ENCODE results near the gene BAAT.

The BAAT gene

GRCh38 chr9:101398068-101398929, 13.5 kb upstream of the BAAT start, which contains the start of the genes MRPL50 and ZNF189:
MRPL50 (minus strand) TSS chr9:101398618; CDS start chr9:101398592, 26 bp downstream.
ZNF189 (plus strand) TSS chr9:101398851; CDS start chr9:101399157, 306 bp downstream.
- DNase-seq: peak; percentile 97

- no peak for DNase-seq
Measured at GRCh38 chr9:101397746-101398067, 12.9 kb upstream of the BAAT start.

DNA sequence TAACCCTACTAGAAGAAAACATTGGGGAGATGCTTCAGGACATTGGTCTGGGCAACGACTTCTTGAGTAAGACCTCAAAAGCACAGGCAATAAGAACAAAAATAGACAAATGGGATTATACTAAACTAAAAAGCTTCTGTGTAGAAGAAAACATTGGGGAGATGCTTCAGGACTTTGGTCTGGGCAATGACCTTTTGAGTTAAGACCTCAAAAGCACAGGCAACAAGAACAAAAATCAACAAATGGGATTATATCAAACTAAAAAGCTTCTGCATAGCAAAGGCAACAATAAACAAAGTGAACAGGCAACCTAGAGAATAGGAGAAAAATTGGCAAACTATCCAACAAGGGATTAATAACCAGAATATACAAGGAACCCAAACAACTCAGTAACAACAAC, 9.9 kb upstream of the BAAT start:
- DNase-seq: no peak

DNA sequence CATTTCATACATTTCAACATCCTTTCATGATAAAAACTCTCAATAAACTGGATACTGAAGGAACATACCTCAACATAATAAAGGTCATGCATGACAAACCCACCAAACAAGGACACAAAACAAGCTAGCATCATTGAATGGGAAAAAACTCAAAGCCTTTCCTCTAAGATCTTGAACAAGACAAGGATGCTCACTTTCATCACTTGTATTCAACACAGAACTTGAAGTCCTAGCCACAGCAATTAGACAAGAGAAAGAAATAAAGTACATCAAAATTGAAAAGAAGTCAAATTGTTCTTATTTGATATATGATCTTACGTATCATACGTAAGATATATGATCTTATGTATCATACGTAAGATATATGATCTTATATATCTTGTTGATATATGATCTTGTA, 8.3 kb upstream of the BAAT start:
- DNase-seq: no peak

- no peak for DNase-seq
Measured at GRCh38 chr9:101388507-101388993, 3.7 kb upstream of the BAAT start.

GRCh38 chr9:101387871-101388506, 3.2 kb upstream of the BAAT start:
- DNase-seq: no peak

DNA sequence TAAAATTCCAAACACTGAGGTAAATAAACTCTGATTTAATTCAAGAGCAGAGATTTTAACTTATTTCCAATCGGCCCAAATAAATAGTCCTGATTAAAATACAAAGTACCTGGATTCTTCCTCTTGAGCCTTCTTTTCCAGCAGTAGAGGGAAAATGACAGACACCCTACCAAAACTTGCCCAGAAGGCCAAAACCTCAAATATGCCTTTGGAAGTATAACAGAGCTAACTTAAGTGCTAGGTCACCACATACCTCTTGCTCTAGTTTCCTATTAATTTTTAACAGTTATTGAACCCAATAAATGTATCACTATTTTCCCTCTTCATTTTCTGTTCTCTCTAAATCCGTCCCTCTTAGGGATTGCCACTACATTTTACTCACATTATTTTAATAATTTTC, 1.4 kb downstream of the BAAT start:
- no peak for DNase-seq

DNA sequence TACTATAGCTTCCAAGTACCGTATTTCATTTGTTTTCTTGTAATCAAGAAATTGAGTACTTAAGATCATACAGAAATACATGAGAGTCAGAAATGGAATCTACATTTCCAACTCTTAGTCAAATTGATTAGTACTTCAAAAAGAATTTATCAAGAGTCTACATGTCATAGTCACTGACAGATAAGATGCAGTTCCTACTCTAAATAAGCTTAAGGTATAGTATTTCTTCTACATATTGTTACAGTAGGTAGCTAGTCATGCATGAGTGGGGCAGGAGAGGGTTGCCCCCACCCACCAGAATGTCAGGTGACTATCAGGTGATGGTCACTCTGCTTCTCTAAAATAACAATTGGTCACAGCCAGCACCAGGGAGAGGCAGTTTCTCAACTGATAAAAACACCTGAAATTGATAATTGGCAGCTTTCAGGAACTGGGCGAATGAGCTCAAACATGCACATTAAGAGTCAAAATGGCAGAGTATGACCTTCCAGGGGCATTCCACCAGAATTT, 2.9 kb downstream of the BAAT start:
- DNase-seq: no peak

- no peak for DNase-seq
Measured at GRCh38 chr9:101381118-101381517, 3.7 kb downstream of the BAAT start.

GRCh38 chr9:101380295-101380694, 4.5 kb downstream of the BAAT start:
- no peak for DNase-seq

DNA sequence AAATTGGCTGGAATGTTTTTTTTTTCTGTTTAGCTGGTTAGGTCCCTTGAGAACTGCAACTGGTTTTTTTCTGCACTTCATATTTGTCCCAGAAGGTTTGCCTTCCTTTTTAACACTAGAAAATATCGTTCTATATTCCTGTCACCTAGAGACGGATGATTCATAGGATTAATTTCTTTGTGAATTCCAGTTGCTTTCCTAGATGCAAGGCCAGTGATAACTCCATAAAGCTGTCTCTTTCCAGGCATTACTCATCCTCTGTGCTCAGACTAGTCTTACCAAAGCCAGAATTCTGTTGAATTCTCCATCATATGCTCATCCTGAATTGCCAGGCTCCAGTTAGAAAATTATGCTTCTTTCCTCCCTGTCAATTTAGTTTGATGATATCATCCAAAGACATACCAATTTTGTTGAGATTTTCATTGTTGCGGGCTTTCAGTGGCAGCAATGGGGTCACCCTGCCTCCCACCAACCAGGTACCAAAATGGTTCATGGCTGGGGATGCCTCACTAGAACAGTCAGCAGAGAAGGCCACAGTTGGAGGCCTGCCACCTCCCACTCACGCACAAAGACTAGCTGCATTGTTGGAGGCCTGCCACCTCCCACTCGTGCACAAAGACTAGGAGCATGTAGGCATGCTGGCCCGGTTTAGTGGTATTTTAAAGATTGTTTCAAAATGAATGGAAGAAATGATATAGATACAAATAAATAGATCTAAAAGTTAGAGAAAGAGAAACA, 8.5 kb downstream of the BAAT start:
- no peak for DNase-seq

- no peak for DNase-seq
Measured at GRCh38 chr9:101375546-101375945, 9.3 kb downstream of the BAAT start.

- no peak for DNase-seq
Measured at GRCh38 chr9:101372327-101373118, 12.3 kb downstream of the BAAT start.

DNA sequence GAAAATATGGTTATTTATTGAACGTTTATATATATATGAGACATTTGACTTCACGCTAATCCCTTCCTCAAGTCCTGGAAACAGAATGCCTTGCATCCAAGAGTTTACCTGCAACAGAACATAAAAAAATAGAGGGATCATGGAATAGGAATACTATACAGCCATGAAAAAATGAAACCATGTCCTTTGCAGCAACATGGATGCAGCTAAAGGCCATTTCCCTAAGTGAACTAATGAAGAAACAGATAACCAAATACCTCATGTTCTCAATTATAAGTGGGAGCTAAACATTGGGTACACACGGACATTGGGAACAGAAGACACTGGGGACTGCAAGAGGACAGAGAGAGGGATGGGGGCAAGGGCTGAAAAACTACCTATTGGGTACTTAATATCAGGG, 13.0 kb downstream of the BAAT start:
- DNase-seq: no peak

DNA sequence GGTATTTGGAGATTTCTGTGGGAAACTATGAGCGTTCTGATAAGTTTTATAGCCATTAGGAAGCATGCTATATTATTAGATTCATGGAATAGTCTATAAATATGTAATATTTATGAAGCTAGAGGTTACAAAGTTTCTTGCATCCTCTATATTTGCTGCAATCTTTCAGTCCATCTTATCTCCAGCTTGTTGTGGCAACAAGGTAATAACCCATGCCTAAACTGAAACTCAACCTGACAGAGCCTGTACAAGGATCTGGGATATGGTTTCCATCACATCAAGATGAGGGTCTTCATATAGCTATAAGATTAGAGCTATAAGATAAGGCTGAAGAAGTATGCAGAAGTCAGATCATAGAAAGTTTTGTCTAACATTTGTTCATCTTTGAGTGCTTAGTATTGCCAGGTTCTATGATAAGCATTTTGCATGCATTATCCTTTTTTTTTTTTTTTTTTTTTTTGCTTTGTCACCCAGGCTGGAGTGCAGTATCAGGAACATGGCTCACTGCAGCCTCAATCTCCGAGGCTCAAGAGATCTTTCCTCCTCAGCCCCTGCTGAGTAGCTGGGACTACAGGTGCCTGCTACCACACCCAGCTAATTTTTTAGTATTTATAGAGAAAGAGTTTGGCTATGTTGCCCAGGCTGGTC, 14.8 kb downstream of the BAAT start:
- no peak for DNase-seq

- no peak for DNase-seq
Measured at GRCh38 chr9:101369286-101369685, 15.5 kb downstream of the BAAT start.

DNA sequence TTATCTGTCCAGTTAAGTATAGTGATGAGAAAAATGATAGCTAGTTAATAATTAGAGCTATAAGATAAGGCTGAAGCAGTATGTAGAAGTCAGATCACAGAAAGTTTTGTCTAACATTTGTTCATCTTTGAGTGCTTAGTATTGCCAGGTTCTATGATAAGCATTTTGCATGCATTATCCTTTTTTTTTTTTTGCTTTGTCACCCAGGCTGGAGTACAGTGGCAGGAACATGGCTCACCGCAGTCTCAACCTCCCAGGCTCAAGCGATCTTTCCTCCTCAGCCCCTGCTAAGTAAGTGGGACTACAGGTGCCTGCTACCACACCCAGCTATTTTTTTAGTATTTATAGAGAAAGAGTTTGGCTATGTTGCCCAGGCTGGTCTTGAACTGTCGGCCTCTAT, 17.5 kb downstream of the BAAT start:
- DNase-seq: no peak

- DNase-seq: no peak
Measured at GRCh38 chr9:101366038-101366756, 18.6 kb downstream of the BAAT start.

DNA sequence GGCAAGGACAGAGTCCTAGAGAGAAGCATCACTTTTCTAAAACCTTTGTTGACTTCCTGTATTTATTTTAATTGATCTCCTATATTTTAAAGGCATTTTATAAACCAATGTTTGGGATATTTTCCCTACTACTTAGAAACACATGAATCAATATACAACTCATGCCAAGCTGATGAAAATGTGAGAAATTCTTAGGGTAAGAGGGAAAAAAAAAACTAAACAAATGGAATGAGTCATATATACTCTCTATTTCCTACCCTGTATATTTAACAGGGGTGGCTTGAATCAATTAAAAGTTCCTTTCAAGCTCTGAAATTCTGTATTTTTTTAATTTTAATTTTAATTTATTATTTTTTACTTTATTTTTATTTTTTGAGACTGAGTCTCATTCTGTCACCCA, 19.6 kb downstream of the BAAT start:
- no peak for DNase-seq

- DNase-seq: no peak
Measured at GRCh38 chr9:101362450-101362849, 22.4 kb downstream of the BAAT start.

- DNase-seq: no peak
Measured at GRCh38 chr9:101360647-101361046, 24.2 kb downstream of the BAAT start.
